ENCODE measurements around the gene SRC.

DNA sequence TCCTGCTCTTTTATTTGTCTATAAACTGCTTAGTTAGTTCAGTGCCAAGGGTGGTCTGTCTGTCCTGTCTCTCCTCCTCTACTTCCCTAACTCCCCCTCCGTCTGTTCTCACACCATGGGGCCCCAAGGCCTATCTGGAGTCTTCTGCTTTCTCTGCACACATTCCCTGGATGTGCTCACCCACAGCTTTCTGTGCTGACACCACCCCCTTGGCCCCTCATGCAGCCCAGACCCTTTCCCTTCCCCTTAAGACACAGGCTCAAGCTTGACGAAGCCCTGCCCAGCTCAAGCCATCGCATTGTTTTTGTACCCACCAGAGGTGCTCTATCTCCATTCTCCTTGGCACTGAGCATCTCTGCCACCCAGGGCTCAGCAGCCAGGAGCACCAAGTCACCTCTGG, 97.0 kb downstream of the SRC start:
- TF ChIP-seq PATZ1 (CRISPR knock-in tag; IDR thresholded peaks at IDR 0.05; ENCODE audit: borderline replicate concordance) (no peak), ARNTL (CRISPR knock-in tag; IDR thresholded peaks at IDR 0.05; ENCODE audit: borderline replicate concordance, low read depth) (no peak), POU6F1 (CRISPR knock-in tag; IDR thresholded peaks at IDR 0.05; ENCODE audit: borderline replicate concordance, low read depth) (no peak), SNAI2 (CRISPR knock-in tag; IDR thresholded peaks at IDR 0.05) (no peak), OSR1 (CRISPR knock-in tag; IDR thresholded peaks at IDR 0.05) (no peak), PPARA (CRISPR knock-in tag; IDR thresholded peaks at IDR 0.05; ENCODE audit: borderline replicate concordance) (no peak), CSRNP3 (CRISPR knock-in tag; IDR thresholded peaks at IDR 0.05) (no peak), ZFP30 (CRISPR knock-in tag; IDR thresholded peaks at IDR 0.05) (no peak), TOX (CRISPR knock-in tag; IDR thresholded peaks at IDR 0.05; ENCODE audit: borderline replicate concordance) (no peak), CREB5 (CRISPR knock-in tag; IDR thresholded peaks at IDR 0.05; ENCODE audit: low read depth) (no peak), ZNF70 (CRISPR knock-in tag; IDR thresholded peaks at IDR 0.05) (no peak), GLIS3 (CRISPR knock-in tag; IDR thresholded peaks at IDR 0.05) (no peak), ZFP3 (CRISPR knock-in tag; IDR thresholded peaks at IDR 0.05) (no peak)
